ENCODE measurements around the gene CHN2. TPM values are rescaled to one million over a fixed set of nuclear protein-coding genes. Genes with fewer than 3 reads are reported as not detected.

CHN2 gene
- total RNA-seq, 1 experiment from 2014 or later, result 0.15 TPM

DNA sequence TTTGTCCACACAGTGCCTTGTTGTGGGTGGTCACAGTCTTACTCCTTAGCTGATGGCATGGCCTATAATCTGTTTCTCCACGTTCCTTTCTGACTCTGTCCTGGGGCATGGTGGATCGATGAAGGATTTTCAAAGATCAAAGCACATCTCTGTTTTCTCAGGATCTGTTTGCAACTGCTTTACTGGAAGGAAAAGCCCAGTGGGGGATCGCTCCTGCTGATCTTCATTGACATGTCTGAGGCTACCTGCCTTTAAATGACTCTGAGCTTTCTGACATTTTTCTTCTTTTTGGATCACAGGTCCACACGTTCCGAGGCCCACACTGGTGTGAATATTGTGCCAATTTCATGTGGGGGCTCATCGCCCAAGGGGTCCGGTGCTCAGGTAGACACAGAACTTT is 301.1 kb downstream of the CHN2 start:
- Histone ChIP-seq H3K27me3 (ENCODE audit: control insufficient read depth, insufficient read depth, low read length) (no peaks in the 10 kb centered on the region; the same call in 1 of the 2 replicates), H3K36me3 (ENCODE audit: control insufficient read depth, insufficient read depth, low read length) (no peaks in the 10 kb centered on the region), H3K9me3 (ENCODE audit: control insufficient read depth, insufficient read depth, low read depth, low read length) (no peaks in the 10 kb centered on the region), H3K27ac (ENCODE audit: low read length) (no peak overlapping the region), H3K4me1 (ENCODE audit: control insufficient read depth, insufficient read depth, low read length) (no peaks in the 10 kb centered on the region), H3K4me3 (ENCODE audit: low read depth in 2 of 2, low read length in 2 of 2) (no peak overlapping the region)
- ATAC-seq, result no peak
- no peak for DNase-seq (ENCODE audit: low read depth, low spot score)
- in situ Hi-C loops (cut with HindIII; ENCODE audit: low pct_unique_long_range_greater_than_20kb, low sequenced_read_pairs) (no loop called here), intact Hi-C loops (cut with micrococcal nuclease; ENCODE audit: unreplicated experiment) (no loop called here)
- TF ChIP-seq, protein P1, sequence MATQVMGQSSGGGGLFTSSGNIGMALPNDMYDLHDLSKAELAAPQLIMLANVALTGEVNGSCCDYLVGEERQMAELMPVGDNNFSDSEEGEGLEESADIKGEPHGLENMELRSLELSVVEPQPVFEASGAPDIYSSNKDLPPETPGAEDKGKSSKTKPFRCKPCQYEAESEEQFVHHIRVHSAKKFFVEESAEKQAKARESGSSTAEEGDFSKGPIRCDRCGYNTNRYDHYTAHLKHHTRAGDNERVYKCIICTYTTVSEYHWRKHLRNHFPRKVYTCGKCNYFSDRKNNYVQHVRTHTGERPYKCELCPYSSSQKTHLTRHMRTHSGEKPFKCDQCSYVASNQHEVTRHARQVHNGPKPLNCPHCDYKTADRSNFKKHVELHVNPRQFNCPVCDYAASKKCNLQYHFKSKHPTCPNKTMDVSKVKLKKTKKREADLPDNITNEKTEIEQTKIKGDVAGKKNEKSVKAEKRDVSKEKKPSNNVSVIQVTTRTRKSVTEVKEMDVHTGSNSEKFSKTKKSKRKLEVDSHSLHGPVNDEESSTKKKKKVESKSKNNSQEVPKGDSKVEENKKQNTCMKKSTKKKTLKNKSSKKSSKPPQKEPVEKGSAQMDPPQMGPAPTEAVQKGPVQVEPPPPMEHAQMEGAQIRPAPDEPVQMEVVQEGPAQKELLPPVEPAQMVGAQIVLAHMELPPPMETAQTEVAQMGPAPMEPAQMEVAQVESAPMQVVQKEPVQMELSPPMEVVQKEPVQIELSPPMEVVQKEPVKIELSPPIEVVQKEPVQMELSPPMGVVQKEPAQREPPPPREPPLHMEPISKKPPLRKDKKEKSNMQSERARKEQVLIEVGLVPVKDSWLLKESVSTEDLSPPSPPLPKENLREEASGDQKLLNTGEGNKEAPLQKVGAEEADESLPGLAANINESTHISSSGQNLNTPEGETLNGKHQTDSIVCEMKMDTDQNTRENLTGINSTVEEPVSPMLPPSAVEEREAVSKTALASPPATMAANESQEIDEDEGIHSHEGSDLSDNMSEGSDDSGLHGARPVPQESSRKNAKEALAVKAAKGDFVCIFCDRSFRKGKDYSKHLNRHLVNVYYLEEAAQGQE (IDR thresholded peaks at IDR 0.05; ENCODE audit: insufficient read depth in 1 of 2, low read depth in 2 of 2, low read length in 1 of 2), result no peak
- no peak for TF ChIP-seq SIN3A (IDR thresholded peaks at IDR 0.05; ENCODE audit: borderline replicate concordance, insufficient read depth, low read depth, low read length)
- no peak for TF ChIP-seq TCF7L2 (IDR thresholded peaks at IDR 0.05; ENCODE audit: low read depth, low read length)
- TF ChIP-seq, protein P2, sequence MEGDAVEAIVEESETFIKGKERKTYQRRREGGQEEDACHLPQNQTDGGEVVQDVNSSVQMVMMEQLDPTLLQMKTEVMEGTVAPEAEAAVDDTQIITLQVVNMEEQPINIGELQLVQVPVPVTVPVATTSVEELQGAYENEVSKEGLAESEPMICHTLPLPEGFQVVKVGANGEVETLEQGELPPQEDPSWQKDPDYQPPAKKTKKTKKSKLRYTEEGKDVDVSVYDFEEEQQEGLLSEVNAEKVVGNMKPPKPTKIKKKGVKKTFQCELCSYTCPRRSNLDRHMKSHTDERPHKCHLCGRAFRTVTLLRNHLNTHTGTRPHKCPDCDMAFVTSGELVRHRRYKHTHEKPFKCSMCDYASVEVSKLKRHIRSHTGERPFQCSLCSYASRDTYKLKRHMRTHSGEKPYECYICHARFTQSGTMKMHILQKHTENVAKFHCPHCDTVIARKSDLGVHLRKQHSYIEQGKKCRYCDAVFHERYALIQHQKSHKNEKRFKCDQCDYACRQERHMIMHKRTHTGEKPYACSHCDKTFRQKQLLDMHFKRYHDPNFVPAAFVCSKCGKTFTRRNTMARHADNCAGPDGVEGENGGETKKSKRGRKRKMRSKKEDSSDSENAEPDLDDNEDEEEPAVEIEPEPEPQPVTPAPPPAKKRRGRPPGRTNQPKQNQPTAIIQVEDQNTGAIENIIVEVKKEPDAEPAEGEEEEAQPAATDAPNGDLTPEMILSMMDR (IDR thresholded peaks at IDR 0.05), result no peak
- TF ChIP-seq POLR2AphosphoS5 (IDR thresholded peaks at IDR 0.05; ENCODE audit: low read depth, low read length), result no peak
- no TSS peak for BruUV-seq (replicated peaks)
- ChIA-PET POLR2A (no interaction called here), CTCF (no interaction called here)

DNA sequence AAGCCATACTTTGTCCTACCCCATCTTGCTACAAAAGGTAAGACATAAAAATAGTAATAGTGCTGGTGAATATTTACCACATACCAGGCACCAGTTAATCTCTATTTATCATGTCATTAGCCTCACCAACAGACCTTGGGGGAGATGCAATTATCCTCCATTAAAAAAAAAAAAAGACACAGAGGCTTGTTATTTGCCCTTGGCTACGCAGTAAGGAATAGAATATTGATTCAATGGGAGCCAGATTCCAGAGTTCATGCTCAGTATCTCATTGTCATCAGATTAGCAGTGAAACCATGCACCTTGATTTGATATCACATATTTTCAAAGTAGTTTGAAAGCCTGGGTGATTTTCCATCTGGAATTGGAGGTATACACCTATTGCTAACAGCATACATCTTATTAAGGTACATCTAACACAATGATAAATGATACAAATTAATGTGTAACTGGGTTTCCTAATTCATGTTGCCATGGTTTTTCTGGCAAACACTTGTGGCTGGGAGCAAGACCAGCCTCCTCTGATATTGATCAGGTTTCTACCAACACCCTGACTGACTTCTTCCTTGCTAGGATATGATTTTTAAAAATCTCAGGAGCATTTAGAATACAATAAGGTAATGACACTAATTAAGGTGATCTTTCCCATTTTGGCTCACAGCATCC is 301.9 kb downstream of the CHN2 start:
- TF ChIP-seq TCF7L2 (IDR thresholded peaks at IDR 0.05; ENCODE audit: low read depth, low read length) (no peak), POLR2AphosphoS5 (IDR thresholded peaks at IDR 0.05; ENCODE audit: low read depth, low read length) (no peak), SIN3A (IDR thresholded peaks at IDR 0.05; ENCODE audit: borderline replicate concordance, insufficient read depth, low read depth, low read length) (no peak)
- TF ChIP-seq, protein P2 (IDR thresholded peaks at IDR 0.05), result no peak
- TF ChIP-seq, protein P1 (IDR thresholded peaks at IDR 0.05; ENCODE audit: insufficient read depth in 1 of 2, low read depth in 2 of 2, low read length in 1 of 2), result no peak
- POLR2A ChIA-PET, result no interaction called here
- H3K27ac ChIP-seq (ENCODE audit: low read length), result no peak overlapping the region
- ATAC-seq (no peak), DNase-seq (ENCODE audit: low read depth, low spot score) (no peak)
- CTCF ChIA-PET, result no interaction called here
- intact Hi-C loops (cut with micrococcal nuclease; ENCODE audit: unreplicated experiment) (no loop called here), in situ Hi-C loops (cut with HindIII; ENCODE audit: low pct_unique_long_range_greater_than_20kb, low sequenced_read_pairs) (no loop called here)
- H3K4me3 ChIP-seq (ENCODE audit: low read depth in 2 of 2, low read length in 2 of 2), result no peak overlapping the region
- H3K9me3 ChIP-seq (ENCODE audit: control insufficient read depth, insufficient read depth, low read depth, low read length), result no peaks in the 10 kb centered on the region
- no peaks in the 10 kb centered on the region; the same call in 1 of the 2 replicates for H3K27me3 ChIP-seq (ENCODE audit: control insufficient read depth, insufficient read depth, low read length)
- BruUV-seq (replicated peaks), result no TSS peak
- H3K36me3 ChIP-seq (ENCODE audit: control insufficient read depth, insufficient read depth, low read length), result no peaks in the 10 kb centered on the region
- no peaks in the 10 kb centered on the region for H3K4me1 ChIP-seq (ENCODE audit: control insufficient read depth, insufficient read depth, low read length)

All from Panc1 (cell line).